ENCODE results near the gene ZDHHC7. TPM values are rescaled to one million over a fixed set of nuclear protein-coding genes. Genes with fewer than 3 reads are reported as not detected.

Gene ZDHHC7
- total RNA-seq, 3 donors from 2014 or later (not counting 1 experiment from before 2014, with no cell fraction given) = 37.9 to 64.9 (median 45.2) TPM

GRCh38 chr16:84990782-84991181, 20.6 kb downstream of the ZDHHC7 start:
- Mint-ChIP-seq H3K9me3 (no peaks in the 10 kb centered on the region), H3K4me3 (no peak overlapping the region), H3K27ac (no peak overlapping the region), H3K4me1 (peaks cover 8 to 25% of the 10 kb centered on the region in 2 donors), H3K36me3 (no peaks in the 10 kb centered on the region), H3K27me3 (ENCODE audit: low read depth in 2 of 2) (no peaks in the 10 kb centered on the region)
- H3K4me1 ChIP-seq (ENCODE audit: control insufficient read depth, insufficient read depth, low read length) = peaks cover 6% of the 10 kb centered on the region
- H3K4me3 ChIP-seq (ENCODE audit: low read length) = no peak overlapping the region
- H3K27ac ChIP-seq (ENCODE audit: low read length) = no peak overlapping the region
- ATAC-seq = no peak
- 96% methylated on average over 9 of the region's 9 CpGs for WGBS (ENCODE audit: insufficient coverage)
- TF ChIP-seq CTCF (IDR thresholded peaks at IDR 0.05) = no peak
- H3K9me3 ChIP-seq (ENCODE audit: control insufficient read depth, insufficient read depth, low read length) = no peaks in the 10 kb centered on the region
- intact Hi-C loops (cut with micrococcal nuclease) = no loop called here
- H3K27me3 ChIP-seq (ENCODE audit: control insufficient read depth, insufficient read depth, low read length) = no peaks in the 10 kb centered on the region
- peaks cover 45% of the 10 kb centered on the region for H3K36me3 ChIP-seq (ENCODE audit: control insufficient read depth, insufficient read depth, low read length)
- DNase-seq = no peak

GRCh38 chr16:84989749-84990620, 21.4 kb downstream of the ZDHHC7 start:
- ATAC-seq (no peak), DNase-seq (no peak)
- 92% methylated on average over 27 of the region's 27 CpGs for WGBS (ENCODE audit: insufficient coverage)
- Mint-ChIP-seq H3K27me3 (ENCODE audit: low read depth in 2 of 2) (no peaks in the 10 kb centered on the region), H3K4me3 (no peak overlapping the region), H3K36me3 (no peaks in the 10 kb centered on the region), H3K27ac (peak overlapping the region in 1 of 2 donors; percentile 22), H3K4me1 (peaks cover 0 to 20% of the 10 kb centered on the region in 2 donors), H3K9me3 (no peaks in the 10 kb centered on the region)
- Histone ChIP-seq H3K36me3 (ENCODE audit: control insufficient read depth, insufficient read depth, low read length) (peaks cover 44% of the 10 kb centered on the region), H3K4me1 (ENCODE audit: control insufficient read depth, insufficient read depth, low read length) (peaks cover 9% of the 10 kb centered on the region), H3K4me3 (ENCODE audit: low read length) (no peak overlapping the region), H3K27me3 (ENCODE audit: control insufficient read depth, insufficient read depth, low read length) (no peaks in the 10 kb centered on the region), H3K27ac (ENCODE audit: low read length) (no peak overlapping the region), H3K9me3 (ENCODE audit: control insufficient read depth, insufficient read depth, low read length) (no peaks in the 10 kb centered on the region)
- no peak for TF ChIP-seq CTCF (IDR thresholded peaks at IDR 0.05)
- intact Hi-C loops (cut with micrococcal nuclease) = no loop called here

GRCh38 chr16:84988328-84989080, 22.8 kb downstream of the ZDHHC7 start:
- Histone ChIP-seq H3K9me3 (ENCODE audit: control insufficient read depth, insufficient read depth, low read length) (no peaks in the 10 kb centered on the region), H3K27me3 (ENCODE audit: control insufficient read depth, insufficient read depth, low read length) (no peaks in the 10 kb centered on the region), H3K36me3 (ENCODE audit: control insufficient read depth, insufficient read depth, low read length) (peaks cover 31% of the 10 kb centered on the region), H3K4me1 (ENCODE audit: control insufficient read depth, insufficient read depth, low read length) (peaks cover 11% of the 10 kb centered on the region), H3K4me3 (ENCODE audit: low read length) (no peak overlapping the region), H3K27ac (ENCODE audit: low read length) (no peak overlapping the region)
- TF ChIP-seq CTCF (IDR thresholded peaks at IDR 0.05) = no peak
- Mint-ChIP-seq H3K4me3 (no peak overlapping the region), H3K27me3 (ENCODE audit: low read depth in 2 of 2) (no peaks in the 10 kb centered on the region), H3K4me1 (peaks cover 0 to 7% of the 10 kb centered on the region in 2 donors), H3K27ac (no peak overlapping the region), H3K9me3 (no peaks in the 10 kb centered on the region), H3K36me3 (no peaks in the 10 kb centered on the region)
- intact Hi-C loops (cut with micrococcal nuclease) = no loop called here
- WGBS (ENCODE audit: insufficient coverage) = 93% methylated on average over 15 of the region's 16 CpGs
- ATAC-seq = peak in 1 of 3 donors; percentile 18
- DNase-seq = no peak
